ENCODE measurements around the gene MRAS.
"Not testable (repeated sequence)": the region's sequence is repeated elsewhere in the genome, so short reads cannot be mapped to it uniquely, and the experiment has no call there.

Gene MRAS

GRCh38 chr3:138426754-138427153 lies 78.4 kb downstream of the MRAS start:
- not testable (repeated sequence) for DNase-seq

GRCh38 chr3:138429665-138430064 lies 81.3 kb downstream of the MRAS start:
- no peak for DNase-seq

GRCh38 chr3:138432576-138433240 lies 84.3 kb downstream of the MRAS start:
- no peak for DNase-seq

GRCh38 chr3:138433892-138434275 lies 85.5 kb downstream of the MRAS start:
- no peak for DNase-seq

- peak; percentile 36 for DNase-seq
These were observed 86.0 kb downstream of the MRAS start, which contains the start of gene ESYT3 for GRCh38 chr3:138434276-138434874. ESYT3 (plus strand) TSS chr3:138434616; CDS start chr3:138434799, 183 bp downstream.

- DNase-seq = no peak
These were observed 86.7 kb downstream of the MRAS start for GRCh38 chr3:138434875-138435772.

GRCh38 chr3:138435840-138436239 lies 87.5 kb downstream of the MRAS start:
- no peak for DNase-seq

GRCh38 chr3:138437281-138437680 lies 88.9 kb downstream of the MRAS start:
- no peak for DNase-seq

GRCh38 chr3:138438896-138439295 lies 90.5 kb downstream of the MRAS start:
- no peak for DNase-seq

- no peak for DNase-seq
These were observed 91.3 kb downstream of the MRAS start for GRCh38 chr3:138439646-138440045.

- DNase-seq = no peak
These were observed 91.7 kb downstream of the MRAS start for GRCh38 chr3:138440121-138440521.

- no peak for DNase-seq
These were observed 92.2 kb downstream of the MRAS start for GRCh38 chr3:138440596-138440995.

GRCh38 chr3:138441256-138441655 lies 92.9 kb downstream of the MRAS start:
- no peak for DNase-seq

- no peak for DNase-seq
These were observed 93.4 kb downstream of the MRAS start for GRCh38 chr3:138441742-138442141.

- no peak for DNase-seq
These were observed 94.1 kb downstream of the MRAS start for GRCh38 chr3:138442433-138442832.

- DNase-seq = no peak
These were observed 94.7 kb downstream of the MRAS start for GRCh38 chr3:138443091-138443490.

- DNase-seq = no peak
These were observed 95.4 kb downstream of the MRAS start for GRCh38 chr3:138443521-138444503.

- DNase-seq = no peak
These were observed 96.9 kb downstream of the MRAS start for GRCh38 chr3:138445236-138445635.

- no peak for DNase-seq
These were observed 97.3 kb downstream of the MRAS start for GRCh38 chr3:138445654-138446053.

- DNase-seq = no peak
These were observed 100.3 kb downstream of the MRAS start for GRCh38 chr3:138448631-138449030.

GRCh38 chr3:138449490-138449889 lies 101.1 kb downstream of the MRAS start:
- no peak for DNase-seq

- no peak for DNase-seq
These were observed 101.8 kb downstream of the MRAS start for GRCh38 chr3:138450181-138450580.

Measured in activated T-cell treated with anti-CD3 and anti-CD28 coated beads, Interleukin-2, amount 50 U/mL, for 1 hour (primary cell).